ENCODE data around the gene LIPA. TPM values are rescaled to one million over a fixed set of nuclear protein-coding genes. Genes with fewer than 3 reads are reported as not detected.

The LIPA gene
- total RNA-seq, 1 experiment from 2014 or later = 40.3 TPM

- Histone ChIP-seq H3K4me3 (ENCODE audit: low read depth, low read length, poor library complexity, severe bottlenecking) (no peak overlapping the region), H3K9me3 (ENCODE audit: low read depth, low read length, poor library complexity, severe bottlenecking) (no peaks in the 10 kb centered on the region), H3K27me3 (replicated peaks; ENCODE audit: insufficient read depth, low read depth, low read length, poor library complexity) (no peaks in the 10 kb centered on the region), H3K4me1 (ENCODE audit: insufficient read depth, low read length, poor library complexity, severe bottlenecking) (no peaks in the 10 kb centered on the region), H3K36me3 (ENCODE audit: insufficient read depth, low read length, poor library complexity, severe bottlenecking) (peaks cover 4% of the 10 kb centered on the region), H3K27ac (ENCODE audit: low read depth, low read length, poor library complexity, severe bottlenecking) (no peak overlapping the region)
- TF ChIP-seq EZH2 (IDR thresholded peaks at IDR 0.05; ENCODE audit: borderline replicate concordance, low read depth, low read length, poor library complexity, severe bottlenecking) (no peak), CTCF (conservative IDR thresholded peaks at IDR 0.05; ENCODE audit: low read depth, low read length) (no peak)
- CTCF ChIA-PET = no interaction called here
- POLR2A ChIA-PET (ENCODE audit: low non-redundant PET) = no interaction called here
- BruUV-seq (replicated peaks) = no TSS peak
- DNase-seq (ENCODE audit: low spot score) = no peak
- intact Hi-C loops (cut with micrococcal nuclease; ENCODE audit: unreplicated experiment) = loop anchor here (1.0 kb wide), 1 partner anchor 22 kb away; no protein-coding TSS in a partner anchor
Observed at GRCh38 chr10:89224739-89225443, 26.7 kb downstream of the LIPA start.

- intact Hi-C loops (cut with micrococcal nuclease; ENCODE audit: unreplicated experiment) = no loop called here
- H3K27me3 ChIP-seq (replicated peaks; ENCODE audit: insufficient read depth, low read depth, low read length, poor library complexity) = no peaks in the 10 kb centered on the region
- ChIA-PET CTCF (no interaction called here), POLR2A (ENCODE audit: low non-redundant PET) (no interaction called here)
- BruUV-seq (replicated peaks) = no TSS peak
- no peak overlapping the region for H3K4me3 ChIP-seq (ENCODE audit: low read depth, low read length, poor library complexity, severe bottlenecking)
- peaks cover 4% of the 10 kb centered on the region for H3K36me3 ChIP-seq (ENCODE audit: insufficient read depth, low read length, poor library complexity, severe bottlenecking)
- peaks cover 6% of the 10 kb centered on the region for H3K4me1 ChIP-seq (ENCODE audit: insufficient read depth, low read length, poor library complexity, severe bottlenecking)
- H3K9me3 ChIP-seq (ENCODE audit: low read depth, low read length, poor library complexity, severe bottlenecking) = no peaks in the 10 kb centered on the region
- no peak for DNase-seq (ENCODE audit: low spot score)
- no peak for TF ChIP-seq CTCF (conservative IDR thresholded peaks at IDR 0.05; ENCODE audit: low read depth, low read length)
- no peak overlapping the region for H3K27ac ChIP-seq (ENCODE audit: low read depth, low read length, poor library complexity, severe bottlenecking)
Observed at GRCh38 chr10:89221919-89222318, 29.7 kb downstream of the LIPA start.

GRCh38 chr10:89219513-89220218 lies 31.9 kb downstream of the LIPA start:
- intact Hi-C loops (cut with micrococcal nuclease; ENCODE audit: unreplicated experiment) = loop anchor here (5.0 kb wide), 1 partner anchor 343 kb away; no protein-coding TSS in a partner anchor
- peaks cover 6% of the 10 kb centered on the region for H3K4me1 ChIP-seq (ENCODE audit: insufficient read depth, low read length, poor library complexity, severe bottlenecking)
- CTCF ChIA-PET = no interaction called here
- no peak overlapping the region for H3K27ac ChIP-seq (ENCODE audit: low read depth, low read length, poor library complexity, severe bottlenecking)
- H3K4me3 ChIP-seq (ENCODE audit: low read depth, low read length, poor library complexity, severe bottlenecking) = no peak overlapping the region
- no peaks in the 10 kb centered on the region for H3K9me3 ChIP-seq (ENCODE audit: low read depth, low read length, poor library complexity, severe bottlenecking)
- BruUV-seq (replicated peaks) = no TSS peak
- DNase-seq (ENCODE audit: low spot score) = no peak
- H3K27me3 ChIP-seq (replicated peaks; ENCODE audit: insufficient read depth, low read depth, low read length, poor library complexity) = no peaks in the 10 kb centered on the region
- POLR2A ChIA-PET (ENCODE audit: low non-redundant PET) = no interaction called here
- TF ChIP-seq EZH2 (IDR thresholded peaks at IDR 0.05; ENCODE audit: borderline replicate concordance, low read depth, low read length, poor library complexity, severe bottlenecking) (no peak), CTCF (conservative IDR thresholded peaks at IDR 0.05; ENCODE audit: low read depth, low read length) (no peak)
- H3K36me3 ChIP-seq (ENCODE audit: insufficient read depth, low read length, poor library complexity, severe bottlenecking) = no peaks in the 10 kb centered on the region

All from A673 (cell line).